ENCODE data around the gene AGMAT. TPM values are rescaled to one million over a fixed set of nuclear protein-coding genes. Genes with fewer than 3 reads are reported as not detected.

The AGMAT gene
- total and polyA plus RNA-seq, 9 of the 15 experiments (the other 6 are each of a cell fraction or from before 2014, with no cell fraction given) = not detected

DNA sequence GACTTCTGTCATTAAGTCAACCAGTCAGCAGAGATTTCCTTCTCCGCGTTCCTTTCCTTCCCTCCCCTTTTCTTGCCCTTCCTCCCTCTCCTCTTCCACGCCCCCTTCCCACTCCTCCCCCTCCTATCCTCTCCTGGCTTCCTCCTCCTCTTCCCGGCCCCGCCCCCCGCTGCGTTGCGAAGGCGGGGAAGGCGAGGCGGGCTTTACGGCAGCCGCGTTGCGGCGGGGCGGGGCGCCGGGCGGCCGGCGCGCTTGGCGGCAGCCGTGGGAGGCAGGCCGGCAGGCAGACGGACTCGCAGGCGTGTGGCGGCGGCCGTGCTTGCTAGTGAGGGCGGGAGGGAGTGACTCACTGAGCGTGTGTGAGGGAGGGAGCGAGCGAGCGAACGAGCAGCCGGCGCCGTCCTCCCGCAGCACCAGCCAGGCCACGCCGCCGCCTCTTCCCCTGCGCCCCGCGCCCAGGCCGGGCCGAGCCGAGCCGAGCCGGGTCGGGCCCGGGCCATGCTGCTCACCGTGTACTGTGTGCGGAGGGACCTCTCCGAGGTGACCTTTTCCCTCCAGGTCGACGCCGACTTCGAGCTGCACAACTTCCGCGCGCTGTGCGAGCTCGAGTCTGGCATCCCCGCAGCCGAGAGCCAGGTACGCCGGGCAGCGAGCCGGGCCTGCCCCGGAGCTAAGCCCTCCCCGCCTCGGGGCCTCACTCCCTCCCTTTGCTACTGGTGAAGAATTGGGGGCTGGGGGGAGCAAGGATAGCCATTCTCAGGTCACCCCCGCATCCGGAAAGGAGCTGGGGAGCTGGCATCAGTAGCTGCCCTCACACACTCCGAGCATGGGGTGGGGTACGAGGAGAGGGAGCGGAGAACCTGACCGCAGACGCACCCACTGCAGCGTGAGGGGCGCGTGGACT, 32.6 kb upstream of the AGMAT start, which contains the start of gene DDI2 (continued):
- TF ChIP-seq, protein P1, sequence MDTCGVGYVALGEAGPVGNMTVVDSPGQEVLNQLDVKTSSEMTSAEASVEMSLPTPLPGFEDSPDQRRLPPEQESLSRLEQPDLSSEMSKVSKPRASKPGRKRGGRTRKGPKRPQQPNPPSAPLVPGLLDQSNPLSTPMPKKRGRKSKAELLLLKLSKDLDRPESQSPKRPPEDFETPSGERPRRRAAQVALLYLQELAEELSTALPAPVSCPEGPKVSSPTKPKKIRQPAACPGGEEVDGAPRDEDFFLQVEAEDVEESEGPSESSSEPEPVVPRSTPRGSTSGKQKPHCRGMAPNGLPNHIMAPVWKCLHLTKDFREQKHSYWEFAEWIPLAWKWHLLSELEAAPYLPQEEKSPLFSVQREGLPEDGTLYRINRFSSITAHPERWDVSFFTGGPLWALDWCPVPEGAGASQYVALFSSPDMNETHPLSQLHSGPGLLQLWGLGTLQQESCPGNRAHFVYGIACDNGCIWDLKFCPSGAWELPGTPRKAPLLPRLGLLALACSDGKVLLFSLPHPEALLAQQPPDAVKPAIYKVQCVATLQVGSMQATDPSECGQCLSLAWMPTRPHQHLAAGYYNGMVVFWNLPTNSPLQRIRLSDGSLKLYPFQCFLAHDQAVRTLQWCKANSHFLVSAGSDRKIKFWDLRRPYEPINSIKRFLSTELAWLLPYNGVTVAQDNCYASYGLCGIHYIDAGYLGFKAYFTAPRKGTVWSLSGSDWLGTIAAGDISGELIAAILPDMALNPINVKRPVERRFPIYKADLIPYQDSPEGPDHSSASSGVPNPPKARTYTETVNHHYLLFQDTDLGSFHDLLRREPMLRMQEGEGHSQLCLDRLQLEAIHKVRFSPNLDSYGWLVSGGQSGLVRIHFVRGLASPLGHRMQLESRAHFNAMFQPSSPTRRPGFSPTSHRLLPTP (IDR thresholded peaks at IDR 0.05; ENCODE audit: borderline replicate concordance, extremely low read depth, insufficient read length) = no peak
- TF ChIP-seq ZNF282 (CRISPR knock-in tag; IDR thresholded peaks at IDR 0.05) (no peak), NR1H2 (CRISPR knock-in tag; IDR thresholded peaks at IDR 0.05) (0 out of 2 replicates have a peak, but pooled peaks have one; percentile 71), RUNX1 (IDR thresholded peaks at IDR 0.05; ENCODE audit: low read depth) (no peak), CTCF (IDR thresholded peaks at IDR 0.05 in 2 of 3, conservative IDR thresholded peaks at IDR 0.05 in 1 of 3; ENCODE audit: insufficient read depth in 2 of 3, low read depth in 1 of 3, low read length in 3 of 3) (0 out of 6 replicates have a peak, but pooled peaks of 1 of the 3 experiments have one; percentile 0), EGR1 (conservative IDR thresholded peaks at IDR 0.05) (peak; percentile 94), NUFIP1 (IDR thresholded peaks at IDR 0.05; ENCODE audit: partially characterized antibody) (no peak), MECOM (CRISPR knock-in tag; IDR thresholded peaks at IDR 0.05) (no peak), HCFC1 (IDR thresholded peaks at IDR 0.05; ENCODE audit: low read depth, low read length) (peak; percentile 64), FOXP1 (CRISPR knock-in tag; IDR thresholded peaks at IDR 0.05) (peak; percentile 90; the same call in 1 of the 2 replicates), MAFG (tag; conservative IDR thresholded peaks at IDR 0.05) (no peak), BRCA1 (IDR thresholded peaks at IDR 0.05) (no peak), BRCA1 (CRISPR knock-in tag; IDR thresholded peaks at IDR 0.05) (peak; percentile 99; the same call in 1 of the 2 replicates), PML (IDR thresholded peaks at IDR 0.05; ENCODE audit: low read length) (peak; percentile 50; the same call in 1 of the 2 replicates), HDAC8 (tag; IDR thresholded peaks at IDR 0.05) (peak; percentile 55; the same call in 1 of the 2 replicates), GMEB1 (CRISPR knock-in tag; IDR thresholded peaks at IDR 0.05) (peak; percentile 81), SNIP1 (IDR thresholded peaks at IDR 0.05; ENCODE audit: low read depth) (no peak), WHSC1 (IDR thresholded peaks at IDR 0.05; ENCODE audit: low read length) (no peak), HDAC3 (IDR thresholded peaks at IDR 0.05; ENCODE audit: borderline replicate concordance, partially characterized antibody) (no peak), ZKSCAN3 (CRISPR knock-in tag; IDR thresholded peaks at IDR 0.05) (no peak), ZFP1 (CRISPR knock-in tag; IDR thresholded peaks at IDR 0.05) (no peak), PURB (CRISPR knock-in tag; IDR thresholded peaks at IDR 0.05; ENCODE audit: low read depth) (no peak), PRMT5 (CRISPR knock-in tag; IDR thresholded peaks at IDR 0.05) (no peak), POLR2H (tag; IDR thresholded peaks at IDR 0.05; ENCODE audit: low read depth) (peak; percentile 77)

Data from K562 (cell line).